GM21360 (cell line): ENCODE data around the gene NLRP7.

Experiments used
- ATAC-seq: cut with Tn5 transposase; IDR thresholded peaks from one replicate; pipeline ENCODE4 v1.9.1; 2021; ENCODE audit warnings: mild to moderate bottlenecking, moderate library complexity; ENCODE audit not compliant: unreplicated experiment

Gene NLRP7

DNA sequence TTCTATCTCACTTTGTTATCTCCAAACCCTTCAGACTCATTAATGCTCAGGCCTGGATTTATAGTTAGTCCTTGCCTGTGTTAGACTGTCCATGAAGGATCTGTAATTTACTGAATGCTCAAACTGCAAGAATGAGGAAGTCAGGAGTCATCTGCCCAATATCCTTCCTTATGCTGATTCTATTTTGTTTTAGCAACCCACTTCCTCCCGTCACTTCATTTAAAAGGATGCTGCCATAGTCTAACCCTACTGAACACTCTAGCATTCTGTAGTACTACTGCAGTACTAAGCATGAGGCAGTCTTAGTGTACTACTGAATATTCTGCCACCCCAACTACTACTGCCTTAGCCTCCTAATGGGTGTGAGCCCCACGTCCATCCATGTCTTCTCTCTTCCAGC, 71.8 kb downstream of the NLRP7 start:
- no peak for ATAC-seq

DNA sequence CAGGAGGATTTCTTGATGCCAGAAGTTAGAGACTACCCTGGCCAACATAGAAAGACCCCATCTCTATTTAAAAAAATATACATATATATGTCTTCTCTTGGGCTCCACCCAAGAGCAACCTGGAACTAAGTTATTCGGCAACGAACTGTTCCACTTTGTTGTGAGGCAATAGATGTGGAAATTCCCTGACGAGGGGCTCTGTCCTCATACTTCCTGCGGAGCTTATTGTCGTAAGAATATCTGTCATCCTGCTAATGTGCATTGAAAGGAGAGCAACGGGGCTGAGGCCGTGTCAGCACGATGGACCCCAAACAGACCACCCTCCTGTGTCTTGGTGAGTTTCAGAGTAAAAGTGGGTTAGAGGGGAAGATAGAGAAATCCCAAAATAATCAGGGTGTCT, 73.3 kb downstream of the NLRP7 start, which contains the start of gene FCAR:
Gene FCAR, plus strand, starts transcription at position 246 of the 400 bp plus-strand sequence. Its CDS starts 55 bp downstream, at position 301.
- ATAC-seq, result no peak
